ENCODE measurements around the gene FLOT1. TPM values are rescaled to one million over a fixed set of nuclear protein-coding genes. Genes with fewer than 3 reads are reported as not detected.

The FLOT1 gene
- total and polyA plus RNA-seq, 2 of the 13 experiments (the other 11 are each of a cell fraction or from before 2014, with no cell fraction given) = 82.3 to 130 TPM

DNA sequence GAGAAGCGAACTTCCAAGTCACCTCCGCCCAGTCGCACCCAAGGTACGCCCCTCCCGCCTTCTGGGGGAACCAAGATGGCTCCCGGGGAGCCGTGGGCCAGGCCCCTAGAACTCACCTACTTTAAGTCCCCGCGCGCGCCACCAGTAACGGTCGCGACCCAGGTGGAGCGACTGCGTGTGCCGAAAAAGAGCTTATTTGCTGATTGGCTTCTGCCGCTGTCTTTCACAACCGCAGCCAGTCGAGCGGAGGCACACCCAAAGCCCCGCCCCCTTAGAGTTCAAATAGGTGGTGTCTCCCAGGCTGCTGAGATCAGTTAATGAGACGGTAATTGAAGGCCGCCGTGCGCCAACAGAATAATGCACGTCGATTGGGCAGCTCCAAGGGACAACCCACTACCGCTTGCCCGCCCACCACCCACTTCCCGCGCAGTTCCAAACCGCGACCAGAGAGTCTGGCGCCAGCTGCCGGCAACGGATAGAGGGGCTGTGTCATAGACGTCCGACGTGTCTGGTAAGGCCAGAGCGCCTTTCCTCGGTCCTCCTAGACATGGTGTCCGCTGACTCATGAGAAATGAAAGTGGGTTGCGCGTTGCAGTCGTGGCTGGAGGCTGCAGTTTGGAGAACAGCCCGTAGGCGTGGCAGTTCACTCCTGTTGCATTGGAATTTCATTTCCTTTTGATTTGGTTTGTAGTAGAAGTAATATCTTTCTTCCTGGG, 25.2 kb downstream of the FLOT1 start, which contains the start of gene MDC1 (continued):
- TF ChIP-seq HNF4G (IDR thresholded peaks at IDR 0.05; ENCODE audit: borderline replicate concordance, low read depth, low read length) = no peak
- TF ChIP-seq HNF4G (CRISPR knock-in tag; IDR thresholded peaks at IDR 0.05; ENCODE audit: borderline replicate concordance, low read depth) = peak; percentile 69
- TF ChIP-seq ZFP36L1 (CRISPR knock-in tag; IDR thresholded peaks at IDR 0.05) = peak; percentile 99
- peak; percentile 24; the same call in 1 of the 2 replicates for TF ChIP-seq STAG1 (CRISPR knock-in tag; IDR thresholded peaks at IDR 0.05)
- TF ChIP-seq, protein P1, sequence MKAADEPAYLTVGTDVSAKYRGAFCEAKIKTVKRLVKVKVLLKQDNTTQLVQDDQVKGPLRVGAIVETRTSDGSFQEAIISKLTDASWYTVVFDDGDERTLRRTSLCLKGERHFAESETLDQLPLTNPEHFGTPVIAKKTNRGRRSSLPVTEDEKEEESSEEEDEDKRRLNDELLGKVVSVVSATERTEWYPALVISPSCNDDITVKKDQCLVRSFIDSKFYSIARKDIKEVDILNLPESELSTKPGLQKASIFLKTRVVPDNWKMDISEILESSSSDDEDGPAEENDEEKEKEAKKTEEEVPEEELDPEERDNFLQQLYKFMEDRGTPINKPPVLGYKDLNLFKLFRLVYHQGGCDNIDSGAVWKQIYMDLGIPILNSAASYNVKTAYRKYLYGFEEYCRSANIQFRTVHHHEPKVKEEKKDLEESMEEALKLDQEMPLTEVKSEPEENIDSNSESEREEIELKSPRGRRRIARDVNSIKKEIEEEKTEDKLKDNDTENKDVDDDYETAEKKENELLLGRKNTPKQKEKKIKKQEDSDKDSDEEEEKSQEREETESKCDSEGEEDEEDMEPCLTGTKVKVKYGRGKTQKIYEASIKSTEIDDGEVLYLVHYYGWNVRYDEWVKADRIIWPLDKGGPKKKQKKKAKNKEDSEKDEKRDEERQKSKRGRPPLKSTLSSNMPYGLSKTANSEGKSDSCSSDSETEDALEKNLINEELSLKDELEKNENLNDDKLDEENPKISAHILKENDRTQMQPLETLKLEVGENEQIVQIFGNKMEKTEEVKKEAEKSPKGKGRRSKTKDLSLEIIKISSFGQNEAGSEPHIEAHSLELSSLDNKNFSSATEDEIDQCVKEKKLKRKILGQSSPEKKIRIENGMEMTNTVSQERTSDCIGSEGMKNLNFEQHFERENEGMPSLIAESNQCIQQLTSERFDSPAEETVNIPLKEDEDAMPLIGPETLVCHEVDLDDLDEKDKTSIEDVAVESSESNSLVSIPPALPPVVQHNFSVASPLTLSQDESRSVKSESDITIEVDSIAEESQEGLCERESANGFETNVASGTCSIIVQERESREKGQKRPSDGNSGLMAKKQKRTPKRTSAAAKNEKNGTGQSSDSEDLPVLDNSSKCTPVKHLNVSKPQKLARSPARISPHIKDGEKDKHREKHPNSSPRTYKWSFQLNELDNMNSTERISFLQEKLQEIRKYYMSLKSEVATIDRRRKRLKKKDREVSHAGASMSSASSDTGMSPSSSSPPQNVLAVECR (CRISPR knock-in tag; IDR thresholded peaks at IDR 0.05; ENCODE audit: borderline replicate concordance) = peak; percentile 98
- TF ChIP-seq ZNF367 (CRISPR knock-in tag; IDR thresholded peaks at IDR 0.05; ENCODE audit: borderline replicate concordance) = 0 out of 2 replicates have a peak, but pooled peaks have one; percentile 36
- TF ChIP-seq SOX6 (IDR thresholded peaks at IDR 0.05) = no peak
- TF ChIP-seq SOX6 (CRISPR knock-in tag; IDR thresholded peaks at IDR 0.05) = peak; percentile 85
- TF ChIP-seq HDAC2 (CRISPR knock-in tag; IDR thresholded peaks at IDR 0.05) = peak; percentile 92
- TF ChIP-seq, protein P2, sequence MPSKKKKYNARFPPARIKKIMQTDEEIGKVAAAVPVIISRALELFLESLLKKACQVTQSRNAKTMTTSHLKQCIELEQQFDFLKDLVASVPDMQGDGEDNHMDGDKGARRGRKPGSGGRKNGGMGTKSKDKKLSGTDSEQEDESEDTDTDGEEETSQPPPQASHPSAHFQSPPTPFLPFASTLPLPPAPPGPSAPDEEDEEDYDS (CRISPR knock-in tag; IDR thresholded peaks at IDR 0.05) = peak; percentile 98
- no peak for TF ChIP-seq ZNF674 (CRISPR knock-in tag; IDR thresholded peaks at IDR 0.05; ENCODE audit: low read depth)
- peak; percentile 89 for TF ChIP-seq CREB1 (IDR thresholded peaks at IDR 0.05)
- TF ChIP-seq CREB1 (CRISPR knock-in tag; IDR thresholded peaks at IDR 0.05) = peak; percentile 94
- 0 out of 2 replicates have a peak, but pooled peaks have one; percentile 19 for TF ChIP-seq RNF2 (conservative IDR thresholded peaks at IDR 0.05; ENCODE audit: low read depth)
- TF ChIP-seq ZNF746 (CRISPR knock-in tag; IDR thresholded peaks at IDR 0.05) = 0 out of 2 replicates have a peak, but pooled peaks have one; percentile 70
- no peak for TF ChIP-seq TBL1XR1 (IDR thresholded peaks at IDR 0.05; ENCODE audit: borderline replicate concordance, low read length, partially characterized antibody)
- TF ChIP-seq, protein P3, sequence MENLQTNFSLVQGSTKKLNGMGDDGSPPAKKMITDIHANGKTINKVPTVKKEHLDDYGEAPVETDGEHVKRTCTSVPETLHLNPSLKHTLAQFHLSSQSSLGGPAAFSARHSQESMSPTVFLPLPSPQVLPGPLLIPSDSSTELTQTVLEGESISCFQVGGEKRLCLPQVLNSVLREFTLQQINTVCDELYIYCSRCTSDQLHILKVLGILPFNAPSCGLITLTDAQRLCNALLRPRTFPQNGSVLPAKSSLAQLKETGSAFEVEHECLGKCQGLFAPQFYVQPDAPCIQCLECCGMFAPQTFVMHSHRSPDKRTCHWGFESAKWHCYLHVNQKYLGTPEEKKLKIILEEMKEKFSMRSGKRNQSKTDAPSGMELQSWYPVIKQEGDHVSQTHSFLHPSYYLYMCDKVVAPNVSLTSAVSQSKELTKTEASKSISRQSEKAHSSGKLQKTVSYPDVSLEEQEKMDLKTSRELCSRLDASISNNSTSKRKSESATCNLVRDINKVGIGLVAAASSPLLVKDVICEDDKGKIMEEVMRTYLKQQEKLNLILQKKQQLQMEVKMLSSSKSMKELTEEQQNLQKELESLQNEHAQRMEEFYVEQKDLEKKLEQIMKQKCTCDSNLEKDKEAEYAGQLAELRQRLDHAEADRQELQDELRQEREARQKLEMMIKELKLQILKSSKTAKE (CRISPR knock-in tag; IDR thresholded peaks at IDR 0.05; ENCODE audit: borderline replicate concordance) = peak; percentile 89
- TF ChIP-seq, protein P4, sequence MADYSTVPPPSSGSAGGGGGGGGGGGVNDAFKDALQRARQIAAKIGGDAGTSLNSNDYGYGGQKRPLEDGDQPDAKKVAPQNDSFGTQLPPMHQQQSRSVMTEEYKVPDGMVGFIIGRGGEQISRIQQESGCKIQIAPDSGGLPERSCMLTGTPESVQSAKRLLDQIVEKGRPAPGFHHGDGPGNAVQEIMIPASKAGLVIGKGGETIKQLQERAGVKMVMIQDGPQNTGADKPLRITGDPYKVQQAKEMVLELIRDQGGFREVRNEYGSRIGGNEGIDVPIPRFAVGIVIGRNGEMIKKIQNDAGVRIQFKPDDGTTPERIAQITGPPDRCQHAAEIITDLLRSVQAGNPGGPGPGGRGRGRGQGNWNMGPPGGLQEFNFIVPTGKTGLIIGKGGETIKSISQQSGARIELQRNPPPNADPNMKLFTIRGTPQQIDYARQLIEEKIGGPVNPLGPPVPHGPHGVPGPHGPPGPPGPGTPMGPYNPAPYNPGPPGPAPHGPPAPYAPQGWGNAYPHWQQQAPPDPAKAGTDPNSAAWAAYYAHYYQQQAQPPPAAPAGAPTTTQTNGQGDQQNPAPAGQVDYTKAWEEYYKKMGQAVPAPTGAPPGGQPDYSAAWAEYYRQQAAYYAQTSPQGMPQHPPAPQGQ (CRISPR knock-in tag; IDR thresholded peaks at IDR 0.05; ENCODE audit: borderline replicate concordance) = 0 out of 2 replicates have a peak, but pooled peaks have one; percentile 65
- TF ChIP-seq YEATS4 (CRISPR knock-in tag; IDR thresholded peaks at IDR 0.05; ENCODE audit: borderline replicate concordance) = peak; percentile 97
- peak; percentile 92 for TF ChIP-seq ZNF224 (CRISPR knock-in tag; IDR thresholded peaks at IDR 0.05)
